ENCODE results near the gene GBA2.

GBA2 gene

GRCh38 chr9:35705836-35706430, 43.1 kb downstream of the GBA2 start:
- Histone ChIP-seq H2BK12ac (ENCODE audit: low read length) (no peak overlapping the region), H3K4me2 (ENCODE audit: insufficient read depth, low read length, poor library complexity, severe bottlenecking) (no peak overlapping the region), H3K27me3 (ENCODE audit: control insufficient read depth in 3 of 3, insufficient read depth in 3 of 3, low read depth in 1 of 3, low read length in 3 of 3) (no peaks in the 10 kb centered on the region), H3K27ac (replicated peaks; ENCODE audit: low read length) (no peak overlapping the region), H3K14ac (ENCODE audit: low read length) (no peak overlapping the region), H3K4me1 (ENCODE audit: control insufficient read depth in 2 of 2, insufficient read depth in 1 of 2, low read depth in 1 of 2, low read length in 2 of 2) (no peaks in the 10 kb centered on the region), H3K4ac (ENCODE audit: low read length) (no peak overlapping the region), H3K36me3 (replicated peaks in 1 of 2; ENCODE audit: control insufficient read depth in 2 of 2, insufficient read depth in 2 of 2, low read length in 2 of 2) (peaks cover 74 to 94% of the 10 kb centered on the region in 2 donors), H3K23ac (ENCODE audit: low read depth, low read length, poor library complexity) (no peak overlapping the region), H2BK5ac (ENCODE audit: low read length) (no peak overlapping the region), H3K4me3 (ENCODE audit: low read length in 2 of 2) (no peak overlapping the region), H4K91ac (ENCODE audit: low read depth, low read length, poor library complexity) (no peak overlapping the region), H3K18ac (ENCODE audit: low read length) (no peak overlapping the region), H3K79me1 (ENCODE audit: low read depth, low read length) (no peaks in the 10 kb centered on the region), H3K9me3 (replicated peaks in 1 of 2; ENCODE audit: control insufficient read depth in 2 of 2, insufficient read depth in 1 of 2, low read depth in 1 of 2, low read length in 2 of 2) (no peaks in the 10 kb centered on the region), H2AFZ (ENCODE audit: low read length) (no peak overlapping the region), H4K8ac (ENCODE audit: low read depth, low read length) (no peak overlapping the region), H2BK15ac (ENCODE audit: low read length) (no peak overlapping the region), H2BK120ac (ENCODE audit: low read depth, low read length) (no peak overlapping the region), H2AK5ac (ENCODE audit: low read depth, low read length) (no peak overlapping the region), H3K9ac (ENCODE audit: low read depth, low read length, poor library complexity) (no peak overlapping the region)
- WGBS, 2 donors (ENCODE audit: extremely low coverage in 2 of 2, insufficient read length in 2 of 2, insufficient replicate concordance in 1 of 2), result no CpG with 5 or more reads among the region's 7 CpGs
- DNase-seq (ENCODE audit: low spot score), result no peak

GRCh38 chr9:35705372-35705771, 43.7 kb downstream of the GBA2 start:
- no peak overlapping the region for H3K4ac ChIP-seq (ENCODE audit: low read length)
- no peak overlapping the region for H2BK12ac ChIP-seq (ENCODE audit: low read length)
- H2BK5ac ChIP-seq (ENCODE audit: low read length), result no peak overlapping the region
- no peak overlapping the region for H3K9ac ChIP-seq (ENCODE audit: low read depth, low read length, poor library complexity)
- H2BK120ac ChIP-seq (ENCODE audit: low read depth, low read length), result no peak overlapping the region
- H3K27me3 ChIP-seq (ENCODE audit: control insufficient read depth in 3 of 3, insufficient read depth in 3 of 3, low read depth in 1 of 3, low read length in 3 of 3), result no peaks in the 10 kb centered on the region
- peaks cover 72 to 94% of the 10 kb centered on the region in 2 donors for H3K36me3 ChIP-seq (replicated peaks in 1 of 2; ENCODE audit: control insufficient read depth in 2 of 2, insufficient read depth in 2 of 2, low read length in 2 of 2)
- H2BK15ac ChIP-seq (ENCODE audit: low read length), result no peak overlapping the region
- no peak overlapping the region for H4K8ac ChIP-seq (ENCODE audit: low read depth, low read length)
- H3K27ac ChIP-seq (replicated peaks; ENCODE audit: low read length), result no peak overlapping the region
- no peak for DNase-seq (ENCODE audit: low spot score)
- H2AFZ ChIP-seq (ENCODE audit: low read length), result no peak overlapping the region
- WGBS, 2 donors (ENCODE audit: extremely low coverage in 2 of 2, insufficient read length in 2 of 2, insufficient replicate concordance in 1 of 2), result no CpG with 5 or more reads among the region's 8 CpGs
- no peak overlapping the region for H4K91ac ChIP-seq (ENCODE audit: low read depth, low read length, poor library complexity)
- no peak overlapping the region for H2AK5ac ChIP-seq (ENCODE audit: low read depth, low read length)
- H3K14ac ChIP-seq (ENCODE audit: low read length), result no peak overlapping the region
- no peaks in the 10 kb centered on the region for H3K9me3 ChIP-seq (replicated peaks in 1 of 2; ENCODE audit: control insufficient read depth in 2 of 2, insufficient read depth in 1 of 2, low read depth in 1 of 2, low read length in 2 of 2)
- no peak overlapping the region for H3K23ac ChIP-seq (ENCODE audit: low read depth, low read length, poor library complexity)
- no peak overlapping the region for H3K4me2 ChIP-seq (ENCODE audit: insufficient read depth, low read length, poor library complexity, severe bottlenecking)
- no peak overlapping the region for H3K4me3 ChIP-seq (ENCODE audit: low read length in 2 of 2)
- no peaks in the 10 kb centered on the region for H3K79me1 ChIP-seq (ENCODE audit: low read depth, low read length)
- H3K4me1 ChIP-seq (ENCODE audit: control insufficient read depth in 2 of 2, insufficient read depth in 1 of 2, low read depth in 1 of 2, low read length in 2 of 2), result no peaks in the 10 kb centered on the region
- no peak overlapping the region for H3K18ac ChIP-seq (ENCODE audit: low read length)

GRCh38 chr9:35703906-35704672, 44.9 kb downstream of the GBA2 start:
- H2BK120ac ChIP-seq (ENCODE audit: low read depth, low read length), result no peak overlapping the region
- no CpG with 5 or more reads among the region's 26 CpGs for WGBS, 2 donors (ENCODE audit: extremely low coverage in 2 of 2, insufficient read length in 2 of 2, insufficient replicate concordance in 1 of 2)
- H4K91ac ChIP-seq (ENCODE audit: low read depth, low read length, poor library complexity), result no peak overlapping the region
- no peak overlapping the region for H2AK5ac ChIP-seq (ENCODE audit: low read depth, low read length)
- no peak overlapping the region for H3K4ac ChIP-seq (ENCODE audit: low read length)
- no peak overlapping the region for H2AFZ ChIP-seq (ENCODE audit: low read length)
- no peaks in the 10 kb centered on the region for H3K9me3 ChIP-seq (replicated peaks in 1 of 2; ENCODE audit: control insufficient read depth in 2 of 2, insufficient read depth in 1 of 2, low read depth in 1 of 2, low read length in 2 of 2)
- H3K4me3 ChIP-seq (ENCODE audit: low read length in 2 of 2), result peak overlapping the region in 1 of 2 donors; percentile 12
- peak overlapping the region; percentile 3 for H3K9ac ChIP-seq (ENCODE audit: low read depth, low read length, poor library complexity)
- no peak overlapping the region for H3K18ac ChIP-seq (ENCODE audit: low read length)
- DNase-seq (ENCODE audit: low spot score), result no peak
- no peak overlapping the region for H4K8ac ChIP-seq (ENCODE audit: low read depth, low read length)
- peaks cover 81 to 98% of the 10 kb centered on the region in 2 donors for H3K36me3 ChIP-seq (replicated peaks in 1 of 2; ENCODE audit: control insufficient read depth in 2 of 2, insufficient read depth in 2 of 2, low read length in 2 of 2)
- H3K27me3 ChIP-seq (ENCODE audit: control insufficient read depth in 3 of 3, insufficient read depth in 3 of 3, low read depth in 1 of 3, low read length in 3 of 3), result no peaks in the 10 kb centered on the region
- H3K27ac ChIP-seq (replicated peaks; ENCODE audit: low read length), result no peak overlapping the region
- H3K79me1 ChIP-seq (ENCODE audit: low read depth, low read length), result no peaks in the 10 kb centered on the region
- H3K23ac ChIP-seq (ENCODE audit: low read depth, low read length, poor library complexity), result no peak overlapping the region
- no peaks in the 10 kb centered on the region for H3K4me1 ChIP-seq (ENCODE audit: control insufficient read depth in 2 of 2, insufficient read depth in 1 of 2, low read depth in 1 of 2, low read length in 2 of 2)
- H3K4me2 ChIP-seq (ENCODE audit: insufficient read depth, low read length, poor library complexity, severe bottlenecking), result no peak overlapping the region
- no peak overlapping the region for H2BK15ac ChIP-seq (ENCODE audit: low read length)
- no peak overlapping the region for H3K14ac ChIP-seq (ENCODE audit: low read length)
- no peak overlapping the region for H2BK12ac ChIP-seq (ENCODE audit: low read length)
- no peak overlapping the region for H2BK5ac ChIP-seq (ENCODE audit: low read length)

- Histone ChIP-seq H3K4me1 (ENCODE audit: control insufficient read depth in 2 of 2, insufficient read depth in 1 of 2, low read depth in 1 of 2, low read length in 2 of 2) (no peaks in the 10 kb centered on the region), H3K79me1 (ENCODE audit: low read depth, low read length) (no peaks in the 10 kb centered on the region), H2BK12ac (ENCODE audit: low read length) (no peak overlapping the region), H3K18ac (ENCODE audit: low read length) (no peak overlapping the region), H4K8ac (ENCODE audit: low read depth, low read length) (no peak overlapping the region), H3K4me2 (ENCODE audit: insufficient read depth, low read length, poor library complexity, severe bottlenecking) (no peak overlapping the region), H2AK5ac (ENCODE audit: low read depth, low read length) (no peak overlapping the region), H3K36me3 (replicated peaks in 1 of 2; ENCODE audit: control insufficient read depth in 2 of 2, insufficient read depth in 2 of 2, low read length in 2 of 2) (peaks cover 88 to 98% of the 10 kb centered on the region in 2 donors), H3K4ac (ENCODE audit: low read length) (no peak overlapping the region), H3K27ac (replicated peaks; ENCODE audit: low read length) (no peak overlapping the region), H2AFZ (ENCODE audit: low read length) (no peak overlapping the region), H2BK5ac (ENCODE audit: low read length) (no peak overlapping the region), H4K91ac (ENCODE audit: low read depth, low read length, poor library complexity) (no peak overlapping the region), H3K27me3 (ENCODE audit: control insufficient read depth in 3 of 3, insufficient read depth in 3 of 3, low read depth in 1 of 3, low read length in 3 of 3) (no peaks in the 10 kb centered on the region), H3K23ac (ENCODE audit: low read depth, low read length, poor library complexity) (no peak overlapping the region), H2BK15ac (ENCODE audit: low read length) (no peak overlapping the region), H2BK120ac (ENCODE audit: low read depth, low read length) (no peak overlapping the region), H3K4me3 (ENCODE audit: low read length in 2 of 2) (no peak overlapping the region), H3K9ac (ENCODE audit: low read depth, low read length, poor library complexity) (no peak overlapping the region), H3K14ac (ENCODE audit: low read length) (no peak overlapping the region), H3K9me3 (replicated peaks in 1 of 2; ENCODE audit: control insufficient read depth in 2 of 2, insufficient read depth in 1 of 2, low read depth in 1 of 2, low read length in 2 of 2) (peaks cover 0 to 2% of the 10 kb centered on the region in 2 donors)
- WGBS, 2 donors (ENCODE audit: extremely low coverage in 2 of 2, insufficient read length in 2 of 2, insufficient replicate concordance in 1 of 2), result no CpG with 5 or more reads among the region's 7 CpGs
- DNase-seq (ENCODE audit: low spot score), result no peak
Observed at GRCh38 chr9:35702696-35703095, 46.3 kb downstream of the GBA2 start.

Data from neuronal stem cell (in vitro differentiated cells).